ENCODE measurements around the gene HCST.
A peak's percentile ranks its signal among the peaks of the same experiment; 100 is the strongest.

DNA sequence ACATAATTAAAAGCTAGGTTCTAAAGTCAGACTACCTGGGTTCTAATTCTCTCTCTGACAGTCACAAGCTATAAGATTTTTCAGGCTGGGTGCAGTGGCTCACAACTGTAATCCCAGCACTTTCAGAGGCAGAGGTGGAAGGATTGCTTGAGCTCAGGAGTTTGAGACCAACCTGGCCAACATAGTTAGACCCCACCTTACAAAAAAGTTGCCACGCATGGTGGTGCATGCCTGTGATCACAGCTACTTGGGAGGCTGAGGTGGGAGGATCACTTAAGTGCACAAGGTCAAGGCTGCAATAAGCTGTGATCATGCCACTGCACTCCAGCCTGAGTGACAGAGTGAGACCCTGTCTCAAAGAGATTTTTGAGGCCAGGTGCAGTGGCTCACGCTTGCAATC, 8.0 kb upstream of the HCST start:
- TF ChIP-seq, protein P1, sequence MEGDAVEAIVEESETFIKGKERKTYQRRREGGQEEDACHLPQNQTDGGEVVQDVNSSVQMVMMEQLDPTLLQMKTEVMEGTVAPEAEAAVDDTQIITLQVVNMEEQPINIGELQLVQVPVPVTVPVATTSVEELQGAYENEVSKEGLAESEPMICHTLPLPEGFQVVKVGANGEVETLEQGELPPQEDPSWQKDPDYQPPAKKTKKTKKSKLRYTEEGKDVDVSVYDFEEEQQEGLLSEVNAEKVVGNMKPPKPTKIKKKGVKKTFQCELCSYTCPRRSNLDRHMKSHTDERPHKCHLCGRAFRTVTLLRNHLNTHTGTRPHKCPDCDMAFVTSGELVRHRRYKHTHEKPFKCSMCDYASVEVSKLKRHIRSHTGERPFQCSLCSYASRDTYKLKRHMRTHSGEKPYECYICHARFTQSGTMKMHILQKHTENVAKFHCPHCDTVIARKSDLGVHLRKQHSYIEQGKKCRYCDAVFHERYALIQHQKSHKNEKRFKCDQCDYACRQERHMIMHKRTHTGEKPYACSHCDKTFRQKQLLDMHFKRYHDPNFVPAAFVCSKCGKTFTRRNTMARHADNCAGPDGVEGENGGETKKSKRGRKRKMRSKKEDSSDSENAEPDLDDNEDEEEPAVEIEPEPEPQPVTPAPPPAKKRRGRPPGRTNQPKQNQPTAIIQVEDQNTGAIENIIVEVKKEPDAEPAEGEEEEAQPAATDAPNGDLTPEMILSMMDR (IDR thresholded peaks at IDR 0.05; ENCODE audit: insufficient read depth, low read length): no peak
- TF ChIP-seq, protein P2, sequence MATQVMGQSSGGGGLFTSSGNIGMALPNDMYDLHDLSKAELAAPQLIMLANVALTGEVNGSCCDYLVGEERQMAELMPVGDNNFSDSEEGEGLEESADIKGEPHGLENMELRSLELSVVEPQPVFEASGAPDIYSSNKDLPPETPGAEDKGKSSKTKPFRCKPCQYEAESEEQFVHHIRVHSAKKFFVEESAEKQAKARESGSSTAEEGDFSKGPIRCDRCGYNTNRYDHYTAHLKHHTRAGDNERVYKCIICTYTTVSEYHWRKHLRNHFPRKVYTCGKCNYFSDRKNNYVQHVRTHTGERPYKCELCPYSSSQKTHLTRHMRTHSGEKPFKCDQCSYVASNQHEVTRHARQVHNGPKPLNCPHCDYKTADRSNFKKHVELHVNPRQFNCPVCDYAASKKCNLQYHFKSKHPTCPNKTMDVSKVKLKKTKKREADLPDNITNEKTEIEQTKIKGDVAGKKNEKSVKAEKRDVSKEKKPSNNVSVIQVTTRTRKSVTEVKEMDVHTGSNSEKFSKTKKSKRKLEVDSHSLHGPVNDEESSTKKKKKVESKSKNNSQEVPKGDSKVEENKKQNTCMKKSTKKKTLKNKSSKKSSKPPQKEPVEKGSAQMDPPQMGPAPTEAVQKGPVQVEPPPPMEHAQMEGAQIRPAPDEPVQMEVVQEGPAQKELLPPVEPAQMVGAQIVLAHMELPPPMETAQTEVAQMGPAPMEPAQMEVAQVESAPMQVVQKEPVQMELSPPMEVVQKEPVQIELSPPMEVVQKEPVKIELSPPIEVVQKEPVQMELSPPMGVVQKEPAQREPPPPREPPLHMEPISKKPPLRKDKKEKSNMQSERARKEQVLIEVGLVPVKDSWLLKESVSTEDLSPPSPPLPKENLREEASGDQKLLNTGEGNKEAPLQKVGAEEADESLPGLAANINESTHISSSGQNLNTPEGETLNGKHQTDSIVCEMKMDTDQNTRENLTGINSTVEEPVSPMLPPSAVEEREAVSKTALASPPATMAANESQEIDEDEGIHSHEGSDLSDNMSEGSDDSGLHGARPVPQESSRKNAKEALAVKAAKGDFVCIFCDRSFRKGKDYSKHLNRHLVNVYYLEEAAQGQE (IDR thresholded peaks at IDR 0.05; ENCODE audit: insufficient replicate concordance, low read depth): no peak
- peak; percentile 50; the same call in 1 of the 2 replicates for TF ChIP-seq POLR2AphosphoS5 (IDR thresholded peaks at IDR 0.05; ENCODE audit: low read depth)
- no peak for TF ChIP-seq GABPA (IDR thresholded peaks at IDR 0.05; ENCODE audit: low read depth)

All from HL-60 (cell line).